NCI-H2107 treated with DMSO at 0.1 percent for 48 hours (cell line): ENCODE results near the gene FGD5.

Experiments
- DNase-seq: peaks from one replicate; lab custom pipeline; 2025; ENCODE audit not compliant: unreplicated experiment; lab: John Stamatoyannopoulos, UW

Gene FGD5

DNA sequence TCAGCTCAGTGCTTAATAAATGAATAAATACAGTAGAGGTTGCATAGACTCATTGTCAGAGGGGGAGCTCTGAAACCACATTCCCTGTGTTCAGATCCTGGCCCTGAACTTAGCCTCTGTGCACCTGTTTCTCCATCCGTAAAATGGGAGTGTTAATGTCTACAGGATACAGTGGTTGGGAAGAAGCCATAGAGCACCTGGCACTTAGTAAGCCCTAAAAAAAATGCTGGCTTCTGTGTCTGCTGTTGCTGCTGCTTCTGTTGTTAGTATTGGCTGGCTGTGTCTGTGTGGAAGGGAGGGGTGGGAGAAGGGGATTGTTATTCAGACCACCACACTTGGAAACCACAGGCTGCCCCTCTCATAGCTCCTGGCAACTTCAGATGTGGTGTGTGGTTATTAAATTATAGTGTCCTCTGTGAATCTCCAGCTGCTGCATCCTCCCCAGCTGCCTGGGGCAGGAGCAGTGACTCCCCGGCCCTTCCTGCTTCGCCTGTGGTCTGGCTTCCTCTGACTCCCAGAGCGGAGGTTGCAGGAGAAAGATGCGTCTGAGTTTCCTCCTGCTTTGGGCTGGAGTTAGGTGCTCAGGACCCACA is 31.0 kb downstream of the FGD5 start:
- DNase-seq: no peak

DNA sequence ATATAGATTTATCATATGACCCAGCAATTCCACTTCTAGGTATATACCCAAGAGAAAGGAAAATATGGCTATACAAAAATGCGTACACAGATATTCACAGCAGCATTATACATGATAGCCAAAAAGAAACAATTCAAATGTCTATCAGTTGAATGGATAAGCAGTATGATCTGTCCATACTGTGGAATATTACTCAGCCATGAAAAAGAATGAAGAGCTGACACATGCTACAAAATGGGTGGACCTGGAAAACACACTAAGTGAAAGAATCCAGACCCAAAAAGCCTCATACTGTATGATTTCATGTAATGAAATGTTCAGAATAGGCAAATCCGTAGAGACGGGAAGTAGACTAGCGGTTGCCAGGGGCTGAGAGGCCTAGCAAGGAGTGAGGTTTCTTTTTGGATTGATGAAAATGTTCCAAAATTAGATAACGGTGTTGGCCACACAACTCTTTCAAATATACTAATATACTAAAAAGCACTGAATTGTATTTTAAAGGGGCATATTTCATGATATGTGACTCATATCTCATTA is 33.4 kb downstream of the FGD5 start:
- DNase-seq: no peak

DNA sequence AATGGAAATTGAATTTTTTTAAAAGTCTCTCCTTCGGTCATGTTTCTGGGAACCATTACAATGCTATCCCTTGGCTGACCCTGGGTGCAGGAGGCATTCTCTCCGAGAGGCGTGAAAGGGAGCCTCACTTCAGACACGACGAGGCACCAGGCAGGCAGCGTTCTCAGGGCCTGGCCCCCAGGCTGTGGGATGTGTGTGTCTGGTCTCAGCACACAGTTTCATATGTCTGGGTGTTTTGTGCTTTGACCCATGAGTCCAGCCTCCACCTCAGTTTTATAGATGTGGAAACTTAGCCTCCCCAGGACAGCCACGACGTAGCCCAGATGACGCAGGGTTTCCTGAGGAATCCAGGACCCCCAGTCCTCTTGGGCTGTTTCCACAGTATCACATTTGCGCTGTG is 34.0 kb downstream of the FGD5 start:
- no peak for DNase-seq

DNA sequence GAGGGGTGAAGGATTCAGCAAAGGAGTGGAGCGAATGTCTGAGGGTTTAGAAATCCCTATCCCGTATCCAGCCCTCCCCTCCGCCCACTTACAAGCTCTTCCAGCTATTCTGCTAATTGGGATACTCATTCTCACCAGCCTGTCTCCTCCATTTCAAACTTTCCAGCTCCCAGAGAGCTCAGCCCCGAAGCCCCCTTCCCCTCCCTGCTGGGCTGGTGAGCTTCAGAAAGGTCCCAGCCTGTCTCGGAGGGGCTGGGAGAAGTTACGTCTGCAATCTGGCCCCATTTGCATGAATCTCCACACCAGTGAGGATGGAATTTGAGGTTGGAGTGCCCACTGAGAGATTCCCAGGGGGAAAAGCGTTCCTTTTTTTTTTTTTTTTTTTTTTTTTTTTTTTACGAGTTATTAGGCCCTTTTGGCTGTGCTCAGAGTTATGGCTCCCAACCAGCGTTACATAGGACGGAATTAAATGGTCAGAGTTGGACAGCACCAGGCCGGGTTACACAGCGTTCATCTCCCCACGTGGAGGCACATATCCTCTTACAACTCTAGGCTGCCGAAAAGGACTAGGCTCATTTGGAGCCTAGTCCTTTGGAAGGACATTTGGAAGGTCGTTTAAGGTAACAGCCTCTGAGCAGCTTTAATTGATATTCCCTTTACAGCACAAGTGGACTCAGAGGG is 34.6 kb downstream of the FGD5 start:
- no peak for DNase-seq

DNA sequence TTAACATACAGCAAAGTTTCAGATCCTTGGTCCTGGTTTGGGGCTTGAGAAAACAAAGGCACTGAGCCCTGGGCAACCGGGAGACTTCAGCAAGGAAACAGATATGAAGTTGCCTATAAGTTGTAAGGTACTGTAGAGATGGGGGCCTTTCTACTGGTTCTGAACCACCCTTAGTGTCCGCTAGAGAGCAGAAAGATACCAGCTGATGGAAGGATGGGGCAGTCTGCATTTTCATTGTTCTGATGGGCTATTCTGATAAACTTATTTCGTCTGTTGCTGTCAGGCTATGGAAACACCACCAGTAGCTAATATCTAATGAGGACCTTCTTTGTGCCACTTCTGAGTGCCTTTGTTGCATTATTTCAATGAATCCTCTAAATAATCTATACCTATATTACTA is 38.7 kb downstream of the FGD5 start:
- no peak for DNase-seq

DNA sequence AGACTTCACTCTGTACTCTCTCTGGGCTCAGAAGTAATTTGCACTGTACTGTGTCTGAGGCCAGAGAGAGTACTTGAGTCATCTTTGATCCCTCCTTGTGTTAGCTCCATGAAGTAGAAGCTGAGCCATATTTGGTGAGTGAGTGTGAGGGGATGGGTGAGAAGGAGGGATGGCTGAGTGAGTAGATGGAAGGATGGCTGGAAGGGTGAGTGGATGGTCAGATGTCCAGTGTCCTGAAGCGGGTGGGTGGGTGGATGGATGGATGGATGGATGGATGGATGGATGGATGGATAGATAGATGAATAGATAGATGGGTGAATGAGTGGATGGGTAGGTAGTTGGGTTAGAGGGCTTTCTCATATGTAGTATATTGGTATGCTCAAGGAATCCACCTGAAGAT is 39.3 kb downstream of the FGD5 start:
- no peak for DNase-seq

DNA sequence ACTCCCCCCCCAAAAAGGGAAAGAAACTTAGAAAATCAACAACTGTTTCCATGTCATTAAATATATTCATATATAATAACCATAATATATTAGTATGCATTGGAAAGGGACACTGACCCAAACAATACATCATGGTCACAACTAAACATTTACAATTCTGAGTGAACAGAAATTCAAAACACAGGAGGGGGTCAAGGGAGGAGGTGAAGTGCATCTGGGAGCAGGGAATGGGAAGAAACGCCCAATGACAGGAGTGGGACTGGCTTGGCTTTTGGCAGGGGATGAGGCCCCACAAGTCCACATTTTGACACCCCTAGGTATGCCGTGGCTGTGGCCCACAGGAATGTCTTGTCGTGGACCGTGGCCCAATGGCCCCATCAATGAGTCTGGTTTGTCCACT is 41.1 kb downstream of the FGD5 start:
- no peak for DNase-seq

DNA sequence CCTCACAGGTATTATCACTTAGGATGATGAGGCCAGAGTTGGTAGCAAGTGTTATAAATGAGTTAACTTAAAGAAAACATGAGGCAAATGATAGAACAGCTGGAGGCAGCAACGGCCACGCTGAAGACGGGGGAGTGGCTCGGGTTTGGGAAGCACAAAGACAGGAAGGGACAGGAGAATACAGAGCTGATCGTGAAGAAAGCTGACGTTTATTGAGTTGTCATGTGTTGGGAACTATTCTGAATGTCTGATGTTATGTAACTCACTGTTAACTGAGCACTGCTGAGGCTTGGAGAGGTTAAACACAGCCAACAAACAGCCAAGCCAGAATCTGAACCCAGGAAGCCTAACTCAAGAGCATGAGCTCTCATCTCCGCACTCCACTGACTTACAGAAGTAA is 42.3 kb downstream of the FGD5 start:
- no peak for DNase-seq

DNA sequence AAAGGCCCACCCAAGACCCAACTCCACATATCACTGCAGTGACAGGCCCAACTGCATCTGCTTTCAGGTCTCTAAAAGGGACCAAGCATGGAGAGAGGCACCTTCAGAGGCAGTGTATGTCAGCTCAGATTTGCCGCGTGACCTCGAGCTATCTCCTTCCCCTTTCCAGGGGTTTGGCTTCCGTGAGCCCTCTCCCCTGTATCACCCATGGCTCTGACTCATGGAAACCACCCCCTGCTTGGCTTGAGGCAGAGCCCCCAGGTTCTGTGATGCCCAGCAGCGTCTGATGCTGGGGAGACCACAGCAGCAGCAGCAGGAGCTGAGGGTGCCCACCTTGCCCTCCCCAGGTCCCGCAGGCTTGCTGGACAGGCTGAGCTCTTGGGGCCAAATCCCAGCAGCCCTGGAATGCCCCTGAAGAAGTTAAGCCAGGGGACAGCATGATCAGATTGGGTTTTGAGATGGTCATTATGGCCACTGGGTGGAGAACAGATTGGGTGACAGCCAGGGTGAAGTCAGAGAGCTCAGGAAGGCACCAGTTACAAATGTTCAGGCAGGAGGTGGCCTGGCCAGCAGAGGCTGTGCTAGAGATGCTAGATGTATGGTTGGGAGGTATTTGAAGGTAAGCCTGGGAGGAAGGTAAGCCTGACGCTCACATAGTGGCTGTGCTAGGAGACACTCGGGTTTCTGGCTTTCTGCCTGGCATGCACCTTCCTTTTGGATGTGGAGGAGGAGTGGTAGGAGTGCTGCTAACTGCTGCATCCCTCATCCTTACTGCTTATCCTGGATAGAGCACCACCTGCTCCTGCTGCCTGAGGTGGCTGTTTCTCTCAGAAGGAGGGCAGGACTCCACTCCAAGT is 42.9 kb downstream of the FGD5 start:
- no peak for DNase-seq

DNA sequence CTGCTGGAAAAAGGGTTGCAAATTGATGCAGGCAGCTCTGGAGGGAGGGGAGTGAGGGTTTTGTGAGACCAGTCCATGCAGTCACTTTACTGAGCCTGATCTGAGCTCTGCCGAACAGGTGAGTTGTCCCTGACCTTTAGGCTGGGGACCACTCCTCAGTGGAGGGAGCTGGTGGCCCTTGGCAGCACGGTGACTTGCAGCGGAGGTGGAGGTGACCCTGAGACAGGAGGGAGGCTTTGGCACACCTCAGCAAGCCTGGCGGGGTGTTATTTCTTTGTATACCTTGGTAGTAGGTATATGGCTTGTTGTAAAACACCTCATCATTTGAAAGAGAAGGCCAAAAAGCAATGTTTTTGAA is 43.5 kb downstream of the FGD5 start:
- DNase-seq: no peak

DNA sequence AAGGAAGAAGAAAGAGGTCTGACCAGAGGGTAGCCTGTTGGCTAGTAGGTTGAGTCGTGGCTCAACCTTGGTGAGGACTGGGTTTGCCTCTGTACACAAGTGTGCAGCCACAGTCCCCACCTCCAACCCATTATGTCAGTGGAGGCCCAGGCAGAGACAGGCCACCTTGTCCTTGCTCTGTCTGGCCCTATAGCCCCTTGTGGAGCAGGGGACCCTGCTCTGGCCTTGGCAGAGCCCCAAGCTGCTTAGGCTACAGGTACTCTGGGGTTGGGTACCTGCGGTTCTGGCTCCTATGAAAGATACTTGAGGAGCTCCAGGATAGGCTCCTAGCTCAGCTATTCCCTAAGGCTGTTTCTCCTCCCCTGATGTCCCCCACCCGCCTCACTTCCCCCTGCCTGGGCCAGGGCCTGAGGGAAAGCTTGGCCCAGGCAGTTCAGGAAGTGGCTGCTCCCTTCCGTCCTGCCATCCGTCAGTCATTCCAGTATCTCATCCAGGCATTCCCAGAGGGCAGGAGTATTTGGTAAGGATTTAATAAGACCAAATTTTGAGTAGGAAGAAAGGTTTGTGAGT is 44.0 kb downstream of the FGD5 start:
- no peak for DNase-seq

DNA sequence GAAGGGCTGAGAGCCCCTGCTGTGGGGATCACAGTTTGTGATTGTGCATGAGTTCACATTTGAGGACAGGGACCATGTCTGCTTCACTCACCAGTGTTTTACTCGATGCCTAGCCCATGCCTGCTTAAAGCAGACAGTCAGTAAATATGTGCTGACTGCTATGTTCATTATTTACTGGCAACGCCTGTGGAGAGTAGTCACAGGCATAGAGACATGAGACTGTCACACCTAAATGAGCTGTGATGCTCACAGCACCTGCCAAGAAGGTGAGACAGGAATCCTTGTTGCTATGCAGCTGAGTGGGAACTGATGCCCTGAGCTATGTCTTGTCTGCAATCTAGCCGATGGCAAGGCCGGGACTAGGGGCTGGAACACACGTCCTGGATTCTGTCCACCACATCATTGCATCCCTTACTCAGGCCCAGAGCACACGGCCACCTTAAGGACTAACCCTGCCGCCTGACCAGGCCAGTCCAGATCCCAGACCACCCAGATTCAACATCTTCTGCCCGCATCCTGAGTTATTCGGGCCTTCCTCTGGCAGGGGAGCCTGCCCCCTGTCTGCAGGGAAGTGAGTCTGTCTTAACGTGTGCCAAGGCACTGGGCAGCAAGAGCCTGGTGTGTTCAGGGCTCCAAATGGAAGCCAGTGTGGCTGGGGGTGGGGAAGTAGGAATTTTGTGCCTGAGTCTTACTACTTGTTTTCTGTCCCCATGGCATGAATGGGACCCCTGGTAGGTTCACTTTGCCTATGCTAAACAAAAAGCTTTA is 44.8 kb downstream of the FGD5 start:
- DNase-seq: no peak

DNA sequence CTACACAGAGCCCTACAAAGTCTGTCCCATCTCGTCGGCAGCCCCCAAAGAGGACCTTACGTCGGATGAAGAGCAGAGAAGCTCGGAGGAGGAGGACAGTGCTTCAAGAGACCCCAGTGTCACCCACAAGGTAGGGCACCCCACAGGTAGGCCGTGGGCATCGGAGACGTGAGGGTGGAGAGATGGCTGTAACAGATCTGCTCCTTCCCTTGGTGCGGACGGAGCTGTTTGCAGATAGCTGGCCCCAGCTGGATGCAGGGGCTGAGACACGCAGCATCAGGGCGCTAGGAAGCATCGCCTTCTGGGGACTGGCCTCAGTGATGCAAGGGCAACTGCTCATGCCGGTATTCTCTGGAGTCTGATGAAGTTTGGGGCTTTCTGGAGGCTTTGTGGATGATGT is 45.4 kb downstream of the FGD5 start:
- no peak for DNase-seq

DNA sequence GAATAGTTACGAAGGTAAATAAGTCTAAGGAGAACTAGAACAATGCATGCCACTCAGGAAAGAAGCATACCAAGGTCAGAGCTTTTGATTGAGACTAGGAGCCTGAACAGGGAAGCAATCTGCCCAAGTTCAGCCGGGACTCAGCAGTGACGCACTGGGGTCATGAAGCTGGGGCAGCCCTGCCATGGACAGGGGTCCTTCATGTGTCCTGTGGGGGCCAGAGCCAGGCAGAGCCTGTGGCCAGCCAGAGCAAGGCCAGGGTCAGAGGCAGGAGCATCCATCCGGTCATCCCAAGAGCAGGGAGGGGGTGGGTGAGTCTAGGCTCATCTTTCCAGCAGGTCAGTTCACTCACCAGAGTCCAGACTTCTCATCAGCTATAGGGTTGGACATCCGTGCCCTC is 47.9 kb downstream of the FGD5 start:
- no peak for DNase-seq

DNA sequence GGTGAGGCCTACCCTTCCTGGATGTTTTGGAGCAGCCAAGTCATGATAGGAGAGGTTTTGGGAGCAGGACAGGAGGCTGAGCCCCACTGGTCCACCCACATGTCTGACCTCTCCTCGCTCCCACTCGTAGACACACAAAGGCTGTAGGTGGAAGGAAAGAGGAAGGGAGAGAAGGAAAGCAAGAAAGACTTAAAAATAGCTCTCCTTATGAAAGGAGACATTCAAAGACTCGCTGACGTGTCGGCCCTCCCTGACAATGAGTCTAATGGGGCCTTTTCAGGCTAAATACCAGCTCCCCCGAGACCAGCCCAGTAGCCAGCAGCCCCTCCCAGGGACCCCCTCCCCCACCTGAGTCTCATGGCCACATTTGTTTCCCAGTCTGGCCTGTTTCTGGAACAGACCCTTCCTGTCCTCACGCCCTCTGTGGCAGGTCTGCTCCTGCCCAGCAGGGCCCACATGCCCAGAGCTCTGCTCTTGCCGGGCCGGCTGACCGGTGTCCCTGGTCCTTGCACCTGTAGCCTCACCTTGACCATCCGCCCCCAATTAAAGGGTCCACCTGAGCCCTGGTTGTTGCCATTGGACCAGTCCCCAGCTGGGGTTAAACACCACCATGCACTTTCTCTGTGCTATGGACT is 49.3 kb downstream of the FGD5 start:
- DNase-seq: no peak

DNA sequence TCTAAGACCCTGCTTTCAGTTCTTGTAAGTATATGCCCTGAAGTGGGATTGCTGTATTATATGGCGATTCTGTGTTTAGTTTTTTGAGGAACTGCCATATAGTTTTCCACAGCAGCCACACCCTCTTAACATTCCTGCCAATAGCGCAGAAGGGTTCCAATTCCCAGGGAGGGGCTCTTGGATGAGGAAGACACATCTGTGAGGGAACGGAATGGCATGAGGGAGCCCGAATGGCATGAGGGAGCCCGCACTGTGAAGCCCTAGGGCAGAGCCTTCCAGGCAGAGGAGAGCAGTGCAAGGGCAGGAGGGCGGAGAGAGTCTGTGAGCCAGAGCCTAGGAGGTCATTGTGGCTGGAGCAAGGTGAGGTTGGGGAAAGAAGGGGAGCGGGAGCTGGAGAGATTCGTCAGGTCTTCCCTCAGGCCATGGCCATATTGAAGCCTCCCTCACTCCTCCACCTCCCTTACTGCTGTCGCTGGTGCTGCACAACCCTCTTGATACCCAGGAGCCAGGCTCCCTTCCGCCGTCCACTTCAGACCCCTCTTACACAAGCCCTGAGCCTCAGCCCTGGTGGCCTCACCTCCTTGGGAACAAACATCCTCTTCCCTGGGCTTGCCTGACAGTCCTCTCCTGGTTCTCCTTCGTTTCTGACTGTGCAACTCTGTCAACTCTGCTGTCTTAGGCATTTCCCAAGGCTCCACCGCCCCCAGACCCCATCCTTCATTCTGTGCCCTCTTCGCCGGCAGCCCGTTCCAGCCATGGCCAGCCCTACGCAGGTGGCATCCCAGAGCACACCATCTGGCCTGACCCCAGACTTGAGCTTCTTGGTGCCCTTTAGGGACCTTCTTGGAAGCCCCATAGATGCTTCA is 51.4 kb downstream of the FGD5 start:
- no peak for DNase-seq

DNA sequence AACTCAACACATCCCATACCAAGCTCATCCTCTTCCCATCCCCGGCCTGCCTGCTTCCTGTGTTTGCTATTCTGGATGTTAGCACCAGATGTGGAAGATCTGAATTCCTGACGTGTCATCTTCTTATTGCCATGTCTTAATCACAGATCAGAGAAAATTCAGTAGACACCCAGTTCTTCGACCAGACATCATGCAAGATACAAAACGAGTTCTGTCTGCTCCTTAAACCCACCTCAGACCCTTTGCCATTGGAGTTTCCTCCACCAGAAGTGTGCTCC is 52.0 kb downstream of the FGD5 start:
- no peak for DNase-seq

DNA sequence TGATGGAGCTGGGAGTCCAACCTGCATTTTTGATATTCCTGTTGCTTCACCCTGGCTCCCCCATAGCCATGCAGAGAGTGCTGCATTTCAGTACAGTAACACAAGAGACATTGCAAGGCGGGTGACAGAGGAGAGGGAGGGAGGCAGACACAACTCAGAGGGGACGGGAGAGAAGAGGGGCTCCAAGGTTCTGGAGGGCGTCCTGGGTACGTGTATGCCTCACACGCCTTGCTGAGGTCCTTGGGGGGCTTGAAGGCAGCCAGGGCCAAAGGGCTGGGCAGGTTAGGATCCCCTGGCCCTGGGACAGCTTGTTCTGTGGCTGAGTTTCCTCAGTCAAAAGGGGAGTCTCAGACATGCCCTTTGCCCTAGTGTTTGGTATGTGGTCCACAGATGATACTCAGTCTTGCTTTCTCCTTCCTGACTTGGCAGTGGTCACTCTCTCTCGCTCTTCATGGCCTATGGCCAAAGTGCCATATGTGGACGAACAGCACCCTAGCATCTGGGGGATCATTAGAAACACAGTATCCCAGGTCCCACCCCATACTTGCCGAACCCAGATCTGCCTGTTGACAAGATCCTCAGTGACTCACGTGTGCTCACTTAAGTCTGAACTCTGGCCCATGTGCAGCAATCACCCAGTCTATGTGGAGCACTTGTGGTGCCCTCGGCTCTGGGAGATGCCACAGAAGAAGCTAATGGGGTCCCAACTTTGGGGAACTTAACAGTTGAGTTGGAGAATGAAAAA is 52.9 kb downstream of the FGD5 start:
- DNase-seq: no peak

DNA sequence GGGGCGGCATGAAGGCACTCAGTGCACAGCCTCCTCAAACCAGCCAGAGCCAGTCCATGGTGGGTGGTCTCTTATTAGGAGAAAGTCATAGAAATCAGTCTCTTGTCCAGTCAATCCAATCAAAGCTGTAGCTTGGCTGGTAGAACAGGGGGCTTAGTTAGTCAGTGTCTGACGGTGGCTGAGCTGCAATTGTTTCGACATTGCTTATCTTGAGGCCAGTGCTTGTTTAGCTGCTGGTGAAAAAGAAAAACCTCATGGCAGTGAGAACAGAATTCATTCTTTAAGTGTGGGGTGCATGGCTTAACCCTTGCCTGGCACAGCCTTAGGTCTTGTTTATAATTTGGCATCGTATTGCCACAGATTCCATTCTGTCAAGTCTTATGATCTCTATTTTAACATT is 53.9 kb downstream of the FGD5 start:
- DNase-seq: no peak
